ENCODE measurements around the gene FANCI. TPM values are rescaled to one million over a fixed set of nuclear protein-coding genes. Genes with fewer than 3 reads are reported as not detected.

The FANCI gene
- total RNA-seq, 4 donors from 2014 or later = 7.2 to 24.5 (median 9.4) TPM

DNA sequence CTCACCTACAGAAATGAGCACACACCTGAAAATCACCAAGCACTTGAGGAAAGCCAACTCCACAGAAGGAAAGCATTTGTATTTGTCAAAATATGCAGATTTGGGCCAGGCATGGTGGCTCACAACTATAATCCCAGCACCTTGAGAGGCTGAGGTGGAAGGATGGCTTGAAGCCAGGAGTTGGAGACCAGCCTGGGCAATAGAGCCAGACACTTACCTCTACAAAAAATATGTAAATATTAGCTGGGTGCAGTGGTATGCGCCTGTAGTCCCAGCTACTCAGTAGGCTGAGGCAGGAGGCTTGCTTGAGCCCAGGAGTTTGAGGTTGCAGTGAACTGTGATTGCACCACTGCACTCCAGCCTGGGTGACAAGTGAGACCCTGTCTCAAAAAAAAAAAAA, 34.7 kb upstream of the FANCI start:
- 82% methylated on average over 1 of the region's 1 CpG for WGBS
- H3K4me1 ChIP-seq = peaks cover 4% of the 10 kb centered on the region
- no peaks in the 10 kb centered on the region for H3K27me3 ChIP-seq
- TF ChIP-seq POLR2AphosphoS5 (IDR thresholded peaks at IDR 0.05) = no peak
- no peak for TF ChIP-seq CTCF (IDR thresholded peaks at IDR 0.05)
- no peak for TF ChIP-seq POLR2A (IDR thresholded peaks at IDR 0.05)
- TF ChIP-seq EP300 (IDR thresholded peaks at IDR 0.05) = no peak
- no peaks in the 10 kb centered on the region for H3K9me3 ChIP-seq
- no peaks in the 10 kb centered on the region for H3K36me3 ChIP-seq
- H3K4me3 ChIP-seq = no peak overlapping the region
- DNase-seq (ENCODE audit: low spot score in 2 of 2) = no peak
- H3K27ac ChIP-seq = no peak overlapping the region

- no peaks in the 10 kb centered on the region for H3K9me3 ChIP-seq
Measured at GRCh38 chr15:89211678-89212170, 32.1 kb upstream of the FANCI start.

GRCh38 chr15:89215627-89216026, 28.2 kb upstream of the FANCI start:
- Histone ChIP-seq H3K27ac (no peak overlapping the region), H3K9me3 (no peaks in the 10 kb centered on the region), H3K27me3 (no peaks in the 10 kb centered on the region), H3K4me3 (no peak overlapping the region), H3K4me1 (no peaks in the 10 kb centered on the region), H3K36me3 (no peaks in the 10 kb centered on the region)
- 78% methylated on average over 2 of the region's 2 CpGs for WGBS
- DNase-seq (ENCODE audit: low spot score in 2 of 2) = no peak
- TF ChIP-seq POLR2AphosphoS5 (IDR thresholded peaks at IDR 0.05) (no peak), EP300 (IDR thresholded peaks at IDR 0.05) (no peak), CTCF (IDR thresholded peaks at IDR 0.05) (no peak), POLR2A (IDR thresholded peaks at IDR 0.05) (no peak)

More at GRCh38 chr15:89211678-89212170, 32.1 kb upstream of the FANCI start:
- no peaks in the 10 kb centered on the region for H3K36me3 ChIP-seq
- 68% methylated on average over 5 of the region's 5 CpGs for WGBS
- TF ChIP-seq EP300 (IDR thresholded peaks at IDR 0.05) (no peak), POLR2AphosphoS5 (IDR thresholded peaks at IDR 0.05) (no peak), POLR2A (IDR thresholded peaks at IDR 0.05) (no peak), CTCF (IDR thresholded peaks at IDR 0.05) (no peak)
- H3K27me3 ChIP-seq = no peaks in the 10 kb centered on the region
- H3K4me1 ChIP-seq = peaks cover 4% of the 10 kb centered on the region
- H3K27ac ChIP-seq = no peak overlapping the region
- H3K4me3 ChIP-seq = no peak overlapping the region
- no peak for DNase-seq (ENCODE audit: low spot score in 2 of 2)

GRCh38 chr15:89217031-89217430, 26.7 kb upstream of the FANCI start:
- Histone ChIP-seq H3K27ac (no peak overlapping the region), H3K27me3 (no peaks in the 10 kb centered on the region), H3K4me1 (no peaks in the 10 kb centered on the region), H3K4me3 (no peak overlapping the region), H3K9me3 (no peaks in the 10 kb centered on the region), H3K36me3 (no peaks in the 10 kb centered on the region)
- TF ChIP-seq EP300 (IDR thresholded peaks at IDR 0.05) (no peak), CTCF (IDR thresholded peaks at IDR 0.05) (no peak)
- DNase-seq (ENCODE audit: low spot score in 2 of 2) = no peak
- WGBS = 92% methylated on average over 18 of the region's 20 CpGs

GRCh38 chr15:89217686-89218376, 25.9 kb upstream of the FANCI start:
- Histone ChIP-seq H3K36me3 (no peaks in the 10 kb centered on the region), H3K4me3 (no peak overlapping the region), H3K9me3 (no peaks in the 10 kb centered on the region), H3K27ac (no peak overlapping the region), H3K27me3 (no peaks in the 10 kb centered on the region), H3K4me1 (no peaks in the 10 kb centered on the region)
- TF ChIP-seq POLR2A (IDR thresholded peaks at IDR 0.05) = no peak
- TF ChIP-seq POLR2AphosphoS5 (IDR thresholded peaks at IDR 0.05) = no peak
- TF ChIP-seq CTCF (IDR thresholded peaks at IDR 0.05) = no peak
- no peak for TF ChIP-seq EP300 (IDR thresholded peaks at IDR 0.05)
- WGBS = 59% methylated on average over 4 of the region's 6 CpGs
- no peak for DNase-seq (ENCODE audit: low spot score in 2 of 2)
